Upper lobe of left lung (tissue), 6 donors: Measurements from ENCODE around the gene CDYL. TPM values are rescaled to one million over a fixed set of nuclear protein-coding genes. Genes with fewer than 3 reads are reported as not detected.

Source experiments
- ATAC-seq, 2 donors: fragments of 200-7000 bp; cut with Tn5 transposase; one replicate each; pipeline ENCODE4 v1.9.1; 2022; ENCODE audit warnings: mild to moderate bottlenecking in 2 of 2, moderate library complexity in 2 of 2; ENCODE audit not compliant: low FRiP score in 2 of 2
- DNase-seq, 2 donors: peaks; one replicate each; pipeline ENCODE4 v3.0.0-alpha.2; 2019 to 2020
- H3K27ac ChIP-seq, 4 donors: fragments of 200-600 bp; sonication (generic); one replicate each; pipeline ENCODE4 v1.5.1; 2016 to 2019
- H3K27me3 ChIP-seq, 4 donors: fragments of 200-600 bp; sonication (generic); one replicate each; pipeline ENCODE4 v1.5.1; 2017 to 2019
- H3K36me3 ChIP-seq, 4 donors: fragments of 200-600 bp; sonication (generic); one replicate each; pipeline ENCODE4 v1.5.1; 2016 to 2019
- H3K4me1 ChIP-seq, 4 donors: fragments of 200-600 bp; sonication (generic); one replicate each; pipeline ENCODE4 v1.5.1; 2018 to 2019
- H3K4me3 ChIP-seq, 4 donors: fragments of 200-600 bp; sonication (generic); one replicate each; pipeline ENCODE4 v1.5.1; 2017 to 2019; ENCODE audit warnings: mild to moderate bottlenecking in 2 of 4, moderate library complexity in 1 of 4
- H3K9me3 ChIP-seq, 4 donors: fragments of 200-600 bp; sonication (generic); one replicate each; pipeline ENCODE4 v1.5.1; 2018 to 2019
- EP300 ChIP-seq, 4 donors: sonication (generic); formaldehyde crosslinking; IDR thresholded peaks; one replicate each; pipeline ENCODE4 v1.5.1; 2017; ENCODE audit warnings: antibody characterized with exemption in 4 of 4, control low read depth in 2 of 4
- POLR2A ChIP-seq, 4 donors: fragments of 450-650 bp; IDR thresholded peaks; one replicate each; pipeline ENCODE4 v1.5.1; 2016 to 2017; ENCODE audit warnings: antibody characterized with exemption in 4 of 4, mild to moderate bottlenecking in 2 of 4
- POLR2AphosphoS5 ChIP-seq, 2 donors: sonication (generic); formaldehyde crosslinking; IDR thresholded peaks; one replicate each; pipeline ENCODE4 v1.5.1; 2017; ENCODE audit warnings: antibody characterized with exemption in 2 of 2
- WGBS, 2 donors: methylation state at CpG; one replicate each; pipeline ENCODE4 v1.1.5; 2017 to 2018; 5-methylcytosine and 5-hydroxymethylcytosine counted together
- total RNA-seq, 6 donors: library from RNA; depleted of rRNA in 4 of 6; stranded (reverse); fragments of >200 nt in 4 of 6; gene quantifications; one replicate each; pipeline versions ENCODE4 v1.1.0 to v1.2.1, GENCODE V29; 2016 to 2021
- TF ChIP-seq, protein P1 (sequence below), 6 experiments: fragments of 450-650 bp in 4 of 6; fragments of 200-600 bp in 2 of 6; sonication (generic) in 2 of 6; IDR thresholded peaks; one replicate each; pipeline ENCODE4 v1.5.1; 2016 to 2019; ENCODE audit warnings: antibody characterized with exemption in 6 of 6
- donor health status: DM: no; HTN: no; CAD: no; lungs with moderate emphysema.
- donor health status: DM: no; HTN: yes; CAD: no; lungs with severe emphysema.

The CDYL gene
- total RNA-seq, 6 donors from 2014 or later = 17.6 to 48.9 (median 32.9) TPM

DNA sequence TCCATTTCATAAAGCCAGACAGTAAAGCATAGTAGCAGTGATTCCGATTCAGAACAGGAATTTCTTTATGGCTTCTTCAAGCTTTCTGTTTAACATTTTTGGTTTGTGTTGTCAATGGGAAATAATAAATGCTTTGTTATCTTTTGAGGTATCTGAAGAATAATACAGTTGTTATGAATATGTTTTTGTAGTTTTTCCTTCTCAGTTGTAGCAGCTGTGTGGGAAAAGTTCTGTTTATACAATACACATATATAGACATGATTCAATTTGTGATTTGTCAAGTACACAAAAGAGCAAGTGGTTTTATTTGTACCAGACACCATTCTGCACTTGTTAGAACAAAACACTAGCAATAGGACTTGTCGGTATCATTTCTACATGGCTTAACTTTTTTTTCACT, 96.6 kb downstream of the CDYL start:
- Histone ChIP-seq H3K27ac (no peak overlapping the region), H3K4me1 (peaks cover 0 to 5% (median 3%) of the 10 kb centered on the region in 4 donors), H3K9me3 (peaks cover 0 to 4% (median 1%) of the 10 kb centered on the region in 4 donors), H3K36me3 (no peaks in the 10 kb centered on the region), H3K4me3 (no peak overlapping the region), H3K27me3 (no peaks in the 10 kb centered on the region)
- DNase-seq (no peak), ATAC-seq (no peak)
- TF ChIP-seq POLR2A (IDR thresholded peaks at IDR 0.05) = no peak
- no peak for TF ChIP-seq POLR2AphosphoS5 (IDR thresholded peaks at IDR 0.05)
- no peak for TF ChIP-seq EP300 (IDR thresholded peaks at IDR 0.05)
- TF ChIP-seq, protein P1, sequence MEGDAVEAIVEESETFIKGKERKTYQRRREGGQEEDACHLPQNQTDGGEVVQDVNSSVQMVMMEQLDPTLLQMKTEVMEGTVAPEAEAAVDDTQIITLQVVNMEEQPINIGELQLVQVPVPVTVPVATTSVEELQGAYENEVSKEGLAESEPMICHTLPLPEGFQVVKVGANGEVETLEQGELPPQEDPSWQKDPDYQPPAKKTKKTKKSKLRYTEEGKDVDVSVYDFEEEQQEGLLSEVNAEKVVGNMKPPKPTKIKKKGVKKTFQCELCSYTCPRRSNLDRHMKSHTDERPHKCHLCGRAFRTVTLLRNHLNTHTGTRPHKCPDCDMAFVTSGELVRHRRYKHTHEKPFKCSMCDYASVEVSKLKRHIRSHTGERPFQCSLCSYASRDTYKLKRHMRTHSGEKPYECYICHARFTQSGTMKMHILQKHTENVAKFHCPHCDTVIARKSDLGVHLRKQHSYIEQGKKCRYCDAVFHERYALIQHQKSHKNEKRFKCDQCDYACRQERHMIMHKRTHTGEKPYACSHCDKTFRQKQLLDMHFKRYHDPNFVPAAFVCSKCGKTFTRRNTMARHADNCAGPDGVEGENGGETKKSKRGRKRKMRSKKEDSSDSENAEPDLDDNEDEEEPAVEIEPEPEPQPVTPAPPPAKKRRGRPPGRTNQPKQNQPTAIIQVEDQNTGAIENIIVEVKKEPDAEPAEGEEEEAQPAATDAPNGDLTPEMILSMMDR (IDR thresholded peaks at IDR 0.05) = no peak
- WGBS, 2 donors = 58 to 63% methylated on average over 2 of the region's 2 CpGs

DNA sequence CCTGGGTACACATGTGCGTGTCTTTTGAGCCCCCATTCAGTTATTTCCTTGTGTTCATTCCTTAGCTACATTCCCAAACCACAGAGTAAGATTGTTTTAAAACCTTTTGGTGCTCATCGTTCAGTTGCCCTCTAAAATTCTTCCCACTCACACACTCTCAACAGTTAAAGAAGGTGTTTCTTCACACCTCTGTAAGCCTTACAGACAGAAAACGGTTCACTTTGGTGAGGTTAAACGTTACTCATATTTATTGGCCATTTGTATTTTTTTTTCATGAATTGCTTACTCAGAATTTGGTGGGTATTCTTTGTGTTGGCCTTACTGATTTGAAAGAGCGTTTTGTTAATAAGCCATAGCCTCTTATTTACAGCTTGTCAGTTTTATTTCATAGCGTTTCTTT, 97.7 kb downstream of the CDYL start:
- H3K4me3 ChIP-seq = no peak overlapping the region
- H3K27ac ChIP-seq = no peak overlapping the region
- DNase-seq = no peak
- no peaks in the 10 kb centered on the region for H3K27me3 ChIP-seq
- peaks cover 0 to 5% (median 3%) of the 10 kb centered on the region in 4 donors for H3K4me1 ChIP-seq
- TF ChIP-seq, protein P1 (IDR thresholded peaks at IDR 0.05) = no peak
- TF ChIP-seq POLR2AphosphoS5 (IDR thresholded peaks at IDR 0.05) (no peak), EP300 (IDR thresholded peaks at IDR 0.05) (no peak), POLR2A (IDR thresholded peaks at IDR 0.05) (no peak)
- no peaks in the 10 kb centered on the region for H3K9me3 ChIP-seq
- ATAC-seq = no peak
- no peaks in the 10 kb centered on the region for H3K36me3 ChIP-seq
- WGBS, 2 donors = 78 to 83% methylated on average over 6 of the region's 6 CpGs

DNA sequence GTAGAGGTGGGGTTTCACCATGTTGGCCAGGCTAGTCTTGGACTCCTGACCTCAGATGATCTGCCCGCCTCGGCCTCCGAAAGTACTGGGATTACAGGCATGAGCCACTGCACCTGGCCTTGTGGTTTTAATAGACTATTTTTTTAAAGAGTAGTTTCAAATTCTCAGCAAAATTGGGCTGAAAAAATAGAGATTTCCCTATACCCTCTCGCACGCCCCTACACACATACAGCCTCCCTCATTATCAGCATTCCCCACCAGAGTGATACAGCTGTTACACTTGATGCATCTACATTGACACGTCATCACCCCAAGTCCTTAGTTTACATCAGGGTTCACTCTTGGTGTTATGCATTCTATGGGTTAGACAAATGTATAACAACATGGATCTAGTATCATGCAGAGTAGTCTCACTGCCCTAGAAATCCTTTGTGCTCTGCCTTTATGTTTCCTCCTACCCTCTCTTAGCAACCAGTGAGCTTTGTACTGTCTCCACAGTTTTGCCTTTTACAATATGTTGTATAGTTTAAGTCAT, 103.6 kb downstream of the CDYL start:
- no peak overlapping the region for H3K4me3 ChIP-seq
- ATAC-seq = no peak
- no peaks in the 10 kb centered on the region for H3K36me3 ChIP-seq
- WGBS, 2 donors = 96 to 98% methylated on average over 6 of the region's 6 CpGs
- no peak for DNase-seq
- TF ChIP-seq POLR2A (IDR thresholded peaks at IDR 0.05) = no peak
- TF ChIP-seq POLR2AphosphoS5 (IDR thresholded peaks at IDR 0.05) = no peak
- TF ChIP-seq, protein P1 (IDR thresholded peaks at IDR 0.05) = no peak
- TF ChIP-seq EP300 (IDR thresholded peaks at IDR 0.05) = no peak
- H3K9me3 ChIP-seq = no peaks in the 10 kb centered on the region
- H3K4me1 ChIP-seq = peaks cover 0 to 6% (median 0%) of the 10 kb centered on the region in 4 donors
- no peaks in the 10 kb centered on the region for H3K27me3 ChIP-seq
- no peak overlapping the region for H3K27ac ChIP-seq

DNA sequence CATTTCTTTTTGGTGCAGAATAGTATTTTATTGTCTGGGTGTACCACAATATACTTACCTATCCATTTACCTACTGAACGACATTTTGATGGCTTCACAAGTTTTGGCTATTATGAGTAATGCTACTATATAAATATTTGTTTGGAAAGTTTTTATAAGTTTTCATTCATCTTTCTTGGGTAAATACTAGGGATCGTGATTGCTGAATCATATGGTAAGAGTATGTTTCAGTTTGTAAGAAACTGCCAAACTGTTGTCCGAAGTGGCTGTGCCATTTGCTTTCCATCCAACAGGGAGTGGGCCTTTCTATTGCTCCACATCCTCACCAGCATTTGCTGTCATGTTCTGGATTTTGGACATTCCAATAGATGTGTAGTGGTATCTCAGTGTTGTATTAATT, 104.2 kb downstream of the CDYL start:
- Histone ChIP-seq H3K27me3 (no peaks in the 10 kb centered on the region), H3K9me3 (no peaks in the 10 kb centered on the region), H3K4me1 (peaks cover 0 to 6% (median 0%) of the 10 kb centered on the region in 4 donors), H3K4me3 (no peak overlapping the region), H3K36me3 (no peaks in the 10 kb centered on the region), H3K27ac (no peak overlapping the region)
- ATAC-seq (no peak), DNase-seq (no peak)
- TF ChIP-seq, protein P1 (IDR thresholded peaks at IDR 0.05) = no peak
- no peak for TF ChIP-seq EP300 (IDR thresholded peaks at IDR 0.05)
- TF ChIP-seq POLR2AphosphoS5 (IDR thresholded peaks at IDR 0.05) = no peak
- no peak for TF ChIP-seq POLR2A (IDR thresholded peaks at IDR 0.05)
- WGBS, 2 donors = 79 to 82% methylated on average over 3 of the region's 3 CpGs

DNA sequence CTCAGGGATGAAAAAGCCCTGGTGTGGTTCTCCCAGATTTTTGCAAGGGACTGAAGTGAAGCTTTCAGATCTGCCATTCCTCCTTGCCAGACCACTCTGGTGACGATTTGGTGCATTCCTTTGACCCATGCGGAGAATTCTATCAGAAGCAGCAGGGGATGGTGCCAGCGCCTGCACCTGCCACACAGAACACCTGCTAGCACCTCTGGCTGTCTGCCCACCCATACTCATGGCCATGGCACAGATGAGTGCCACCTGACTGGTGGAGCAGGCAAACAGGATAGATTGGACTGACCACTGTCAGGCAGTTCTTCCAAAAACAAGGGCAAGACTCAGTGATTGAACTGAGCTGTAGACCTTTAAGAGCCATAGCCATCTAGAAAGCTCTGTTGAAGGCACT, 107.1 kb downstream of the CDYL start:
- H3K9me3 ChIP-seq = no peaks in the 10 kb centered on the region
- H3K27me3 ChIP-seq = no peaks in the 10 kb centered on the region
- H3K4me1 ChIP-seq = peaks cover 0 to 6% (median 0%) of the 10 kb centered on the region in 4 donors
- no peaks in the 10 kb centered on the region for H3K36me3 ChIP-seq
- ATAC-seq = no peak
- H3K4me3 ChIP-seq = no peak overlapping the region
- H3K27ac ChIP-seq = no peak overlapping the region
- DNase-seq = no peak
- TF ChIP-seq, protein P1 (IDR thresholded peaks at IDR 0.05) = no peak
- TF ChIP-seq POLR2AphosphoS5 (IDR thresholded peaks at IDR 0.05) = no peak
- no peak for TF ChIP-seq EP300 (IDR thresholded peaks at IDR 0.05)
- TF ChIP-seq POLR2A (IDR thresholded peaks at IDR 0.05) = no peak
- 93 to 97% methylated on average over 3 of the region's 3 CpGs for WGBS, 2 donors
